Natural killer cell (primary cell): ENCODE results near the gene CNNM3. TPM values are rescaled to one million over a fixed set of nuclear protein-coding genes. Genes with fewer than 3 reads are reported as not detected.
"Not testable (repeated sequence)": the region's sequence is repeated elsewhere in the genome, so short reads cannot be mapped to it uniquely, and the experiment has no call there.

Experiments
- ATAC-seq, 3 donors: fragments of 150-1000 bp in 2 of 3; fragments of 200-7000 bp in 1 of 3; cut with Tn5 transposase; 1 replicate in 1 of 3; 2 replicates in 2 of 3; pipeline ENCODE4 v1.10.0; 2021; ENCODE audit warnings: mild to moderate bottlenecking in 2 of 3, moderate library complexity in 2 of 3
- DNase-seq, 2 donors: peaks; one replicate each; pipeline versions ENCODE4 v3.0.0 to v3.0.0-alpha.2; 2013 to 2021; ENCODE audit warnings: mixed read lengths in 1 of 2
- H3K27ac ChIP-seq: one replicate; pipeline ENCODE4 v1.5.1; 2013; ENCODE audit warnings: mild to moderate bottlenecking, low read length
- H3K27me3 ChIP-seq: one replicate; pipeline ENCODE4 v1.6.1; 2013; ENCODE audit warnings: low read length; ENCODE audit not compliant: control insufficient read depth, insufficient read depth
- H3K36me3 ChIP-seq: one replicate; pipeline ENCODE4 v1.6.1; 2013; ENCODE audit warnings: low read length; ENCODE audit not compliant: control insufficient read depth, insufficient read depth
- H3K4me1 ChIP-seq: one replicate; pipeline ENCODE4 v1.6.1; 2013; ENCODE audit warnings: low read length; ENCODE audit not compliant: control insufficient read depth, insufficient read depth
- H3K4me3 ChIP-seq: one replicate; pipeline ENCODE4 v1.5.1; 2013; ENCODE audit warnings: low read length
- H3K9me3 ChIP-seq: one replicate; pipeline ENCODE4 v1.6.1; 2013; ENCODE audit warnings: low read length; ENCODE audit not compliant: control insufficient read depth, insufficient read depth
- H3K27ac Mint-ChIP-seq, 2 donors: one replicate each; pipeline ENCODE4 v1.8.0; 2022; ENCODE audit warnings: mild to moderate bottlenecking in 2 of 2, mixed read lengths in 2 of 2, moderate library complexity in 1 of 2
- H3K27me3 Mint-ChIP-seq, 2 donors: one replicate each; pipeline ENCODE4 v1.8.0; 2022; ENCODE audit warnings: low read depth in 2 of 2, mixed read lengths in 2 of 2
- H3K36me3 Mint-ChIP-seq: one replicate; pipeline ENCODE4 v1.8.0; 2022; ENCODE audit warnings: mixed read lengths
- H3K4me1 Mint-ChIP-seq, 2 donors: one replicate each; pipeline ENCODE4 v1.8.0; 2022; ENCODE audit warnings: mixed read lengths in 2 of 2
- H3K4me3 Mint-ChIP-seq: one replicate; pipeline ENCODE4 v1.8.0; 2022; ENCODE audit warnings: mild to moderate bottlenecking, moderate library complexity, mixed read lengths
- H3K9me3 Mint-ChIP-seq, 2 donors: one replicate each; pipeline ENCODE4 v1.8.0; 2022; ENCODE audit warnings: mixed read lengths in 2 of 2
- WGBS: methylation state at CpG from one replicate; pipeline ENCODE4 v1.1.7; 2013; ENCODE audit warnings: missing lambda C conversion rate; ENCODE audit not compliant: insufficient coverage; 5-methylcytosine and 5-hydroxymethylcytosine counted together
- intact Hi-C: fragments of 100-400 bp; cut with micrococcal nuclease; formaldehyde crosslinking; loops from one replicate; pipeline ENCODE4 v1.14.2; 2022
- total RNA-seq, 4 donors: library from RNA; stranded (reverse); fragments of 120-200 nt in 1 of 4; gene quantifications; one replicate each; pipeline versions ENCODE4 v1.2.3 to v1.2.4, GENCODE V29; 2013 to 2022
- TF ChIP-seq, protein P1 (sequence below): fragments of 200-600 bp; IDR thresholded peaks from one replicate; pipeline ENCODE4 v1.8.0; 2022; ENCODE audit warnings: antibody characterized with exemption

CNNM3 gene
- total RNA-seq, 3 donors from 2014 or later (not counting 1 experiment from before 2014, with no cell fraction given), result 33.8 to 55.2 (median 45.6) TPM

DNA sequence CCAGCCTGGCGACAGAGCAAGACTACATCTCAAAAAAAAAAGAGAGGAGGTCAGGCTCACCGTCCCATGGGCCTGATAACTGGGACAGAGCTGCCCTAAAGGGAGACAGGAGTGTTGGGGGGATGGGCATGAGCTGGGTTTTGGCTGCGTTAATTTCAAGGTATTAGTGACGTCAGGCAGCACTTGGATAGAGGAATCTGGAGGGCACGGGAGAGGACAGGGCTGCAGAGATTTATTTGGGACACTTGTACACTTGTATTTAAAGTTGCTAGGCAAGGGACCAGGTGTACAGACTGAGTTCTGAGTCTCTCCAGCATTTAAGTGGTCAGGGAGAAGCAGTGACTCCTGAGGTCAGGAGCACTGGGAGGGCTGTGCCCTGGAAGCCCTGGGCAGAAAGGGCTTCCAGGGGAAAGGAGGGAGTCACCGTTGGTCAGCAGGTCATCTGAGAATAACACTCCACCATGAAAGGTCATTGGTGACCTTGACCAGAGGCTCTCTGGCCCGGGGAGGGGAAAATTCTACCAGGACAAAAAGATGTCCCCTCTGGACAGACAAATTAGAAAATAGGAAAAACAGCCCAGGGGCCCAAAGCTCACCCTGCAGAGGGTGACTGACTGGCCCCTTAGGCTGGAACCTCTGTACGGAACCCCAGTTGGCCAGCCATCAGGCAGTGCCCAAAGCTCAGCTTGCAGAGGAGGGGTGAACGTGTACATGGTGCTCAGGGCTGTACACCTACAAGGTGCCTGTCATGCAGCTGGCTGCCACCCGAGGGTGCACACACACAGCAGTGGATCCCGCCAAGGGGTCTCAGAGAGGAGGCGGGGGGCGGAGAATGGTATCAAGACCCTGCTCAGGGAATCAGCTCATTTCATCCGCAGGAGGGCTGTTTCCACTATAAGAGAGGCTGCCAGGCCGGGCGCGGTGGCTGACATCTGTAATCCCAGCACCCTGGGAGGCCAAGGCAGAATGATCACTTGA is 23.0 kb upstream of the CNNM3 start:
- Mint-ChIP-seq H3K27ac (peak overlapping the region in 1 of 2 donors; percentile 53), H3K27me3 (no peaks in the 10 kb centered on the region), H3K9me3 (no peaks in the 10 kb centered on the region), H3K4me1 (peaks cover 0 to 9% of the 10 kb centered on the region in 2 donors), H3K36me3 (no peaks in the 10 kb centered on the region), H3K4me3 (no peak overlapping the region)
- Histone ChIP-seq H3K4me3 (no peak overlapping the region), H3K9me3 (no peaks in the 10 kb centered on the region), H3K4me1 (no peaks in the 10 kb centered on the region), H3K27me3 (no peaks in the 10 kb centered on the region), H3K27ac (no peak overlapping the region), H3K36me3 (peaks cover 3% of the 10 kb centered on the region)
- 94% methylated on average over 17 of the region's 17 CpGs for WGBS
- TF ChIP-seq, protein P1, sequence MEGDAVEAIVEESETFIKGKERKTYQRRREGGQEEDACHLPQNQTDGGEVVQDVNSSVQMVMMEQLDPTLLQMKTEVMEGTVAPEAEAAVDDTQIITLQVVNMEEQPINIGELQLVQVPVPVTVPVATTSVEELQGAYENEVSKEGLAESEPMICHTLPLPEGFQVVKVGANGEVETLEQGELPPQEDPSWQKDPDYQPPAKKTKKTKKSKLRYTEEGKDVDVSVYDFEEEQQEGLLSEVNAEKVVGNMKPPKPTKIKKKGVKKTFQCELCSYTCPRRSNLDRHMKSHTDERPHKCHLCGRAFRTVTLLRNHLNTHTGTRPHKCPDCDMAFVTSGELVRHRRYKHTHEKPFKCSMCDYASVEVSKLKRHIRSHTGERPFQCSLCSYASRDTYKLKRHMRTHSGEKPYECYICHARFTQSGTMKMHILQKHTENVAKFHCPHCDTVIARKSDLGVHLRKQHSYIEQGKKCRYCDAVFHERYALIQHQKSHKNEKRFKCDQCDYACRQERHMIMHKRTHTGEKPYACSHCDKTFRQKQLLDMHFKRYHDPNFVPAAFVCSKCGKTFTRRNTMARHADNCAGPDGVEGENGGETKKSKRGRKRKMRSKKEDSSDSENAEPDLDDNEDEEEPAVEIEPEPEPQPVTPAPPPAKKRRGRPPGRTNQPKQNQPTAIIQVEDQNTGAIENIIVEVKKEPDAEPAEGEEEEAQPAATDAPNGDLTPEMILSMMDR, result no peak
- DNase-seq (no peak), ATAC-seq (no peak)
- intact Hi-C loops, result no loop called here

DNA sequence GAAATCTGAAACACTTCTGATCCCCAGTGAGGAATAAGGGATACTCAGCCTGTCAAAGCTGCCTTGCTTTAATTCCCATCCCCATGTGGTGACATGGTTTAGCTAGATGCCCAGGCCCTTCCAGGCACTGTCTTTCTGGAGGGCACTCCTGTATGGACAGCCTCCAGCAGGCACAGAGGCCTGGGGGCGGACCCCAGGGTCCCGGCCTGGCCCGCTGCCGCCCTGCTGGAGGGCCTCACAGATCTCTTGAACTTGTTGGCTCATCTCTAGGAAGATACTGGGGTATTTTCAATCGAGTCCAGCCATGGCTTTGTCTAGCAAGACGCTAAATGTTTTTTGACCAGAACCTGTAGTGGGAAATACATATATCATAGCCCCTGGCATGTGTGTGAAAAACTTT is 21.0 kb upstream of the CNNM3 start:
- no peak overlapping the region for H3K27ac Mint-ChIP-seq

DNA sequence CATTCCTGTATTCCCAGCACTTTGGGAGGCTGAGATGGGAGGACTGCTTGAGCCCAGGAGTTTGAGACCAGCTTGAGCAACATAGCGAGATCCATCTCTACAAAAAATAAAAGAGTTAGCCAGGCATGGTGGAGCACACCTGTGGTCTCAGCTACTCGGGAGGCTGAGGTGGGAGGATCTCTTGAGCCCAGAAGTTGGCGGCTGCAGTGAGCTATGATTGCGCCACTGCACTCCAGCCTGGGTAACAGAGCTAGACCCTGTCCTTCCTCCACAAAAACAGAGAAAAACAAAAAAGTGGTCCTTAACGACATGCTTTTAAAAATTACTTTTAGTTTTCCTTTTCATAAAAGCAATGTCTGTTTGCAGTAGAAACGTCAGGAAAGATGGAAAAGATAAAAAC is 19.6 kb upstream of the CNNM3 start:
- H3K4me1 ChIP-seq, intact Hi-C loops, H3K9me3 Mint-ChIP-seq, H3K9me3 ChIP-seq, H3K27ac ChIP-seq, H3K4me3 ChIP-seq, H3K36me3 Mint-ChIP-seq, ATAC-seq, H3K27ac Mint-ChIP-seq, H3K4me3 Mint-ChIP-seq, H3K4me1 Mint-ChIP-seq, H3K27me3 ChIP-seq, DNase-seq, H3K27me3 Mint-ChIP-seq, H3K36me3 ChIP-seq: not testable (repeated sequence)
- WGBS, result 88% methylated on average over 6 of the region's 6 CpGs

More for the DNA sequence above, 21.0 kb upstream of the CNNM3 start:
- Histone ChIP-seq H3K27ac (no peak overlapping the region), H3K27me3 (no peaks in the 10 kb centered on the region), H3K4me1 (no peaks in the 10 kb centered on the region), H3K9me3 (no peaks in the 10 kb centered on the region), H3K4me3 (no peak overlapping the region), H3K36me3 (peaks cover 9% of the 10 kb centered on the region)
- WGBS, result 97% methylated on average over 5 of the region's 6 CpGs
- Mint-ChIP-seq H3K9me3 (no peaks in the 10 kb centered on the region), H3K4me1 (peaks cover 0 to 9% of the 10 kb centered on the region in 2 donors), H3K27me3 (no peaks in the 10 kb centered on the region), H3K36me3 (no peaks in the 10 kb centered on the region), H3K4me3 (no peak overlapping the region)
- DNase-seq, result no peak
- TF ChIP-seq, protein P1, result no peak
- no peak for ATAC-seq
- intact Hi-C loops, result no loop called here

DNA sequence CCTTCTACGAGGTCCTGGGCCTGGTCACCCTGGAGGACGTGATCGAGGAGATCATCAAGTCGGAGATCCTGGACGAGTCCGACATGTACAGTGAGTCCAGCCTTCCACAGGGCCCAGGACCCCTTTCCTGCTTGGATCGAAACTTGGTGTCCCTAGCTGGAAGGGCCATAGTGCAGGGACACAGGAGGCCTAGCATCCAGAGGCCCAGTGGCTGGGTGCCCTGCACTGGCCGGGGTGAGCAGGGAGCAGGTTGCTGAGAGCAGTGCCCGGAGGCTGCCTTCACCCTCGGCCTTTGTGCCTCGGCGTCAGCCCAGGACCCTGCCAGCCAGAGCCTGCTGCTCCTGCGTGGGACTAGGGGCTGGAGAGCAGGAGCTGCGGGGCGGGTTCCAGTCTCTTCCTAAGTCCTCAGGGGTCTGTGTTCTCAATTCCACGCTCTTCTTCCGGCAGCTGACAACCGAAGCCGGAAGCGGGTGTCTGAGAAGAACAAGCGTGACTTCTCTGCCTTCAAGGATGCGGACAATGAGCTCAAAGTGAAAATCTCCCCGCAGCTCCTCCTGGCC is 18.9 kb upstream of the CNNM3 start:
- intact Hi-C loops, result no loop called here
- Histone ChIP-seq H3K27ac (no peak overlapping the region), H3K9me3 (no peaks in the 10 kb centered on the region), H3K36me3 (peaks cover 9% of the 10 kb centered on the region), H3K27me3 (no peaks in the 10 kb centered on the region), H3K4me1 (peaks cover 15% of the 10 kb centered on the region), H3K4me3 (no peak overlapping the region)
- Mint-ChIP-seq H3K36me3 (no peaks in the 10 kb centered on the region), H3K27ac (no peak overlapping the region), H3K27me3 (no peaks in the 10 kb centered on the region), H3K9me3 (no peaks in the 10 kb centered on the region), H3K4me3 (no peak overlapping the region), H3K4me1 (peaks cover 0 to 9% of the 10 kb centered on the region in 2 donors)
- TF ChIP-seq, protein P1, result no peak
- DNase-seq (no peak), ATAC-seq (no peak)
- WGBS, result 97% methylated on average over 23 of the region's 23 CpGs
